ENCODE measurements around the gene CELF2. TPM values are rescaled to one million over a fixed set of nuclear protein-coding genes. Genes with fewer than 3 reads are reported as not detected.

The CELF2 gene
- total RNA-seq, 2 donors from 2014 or later = 28.4 to 33.7 TPM

DNA sequence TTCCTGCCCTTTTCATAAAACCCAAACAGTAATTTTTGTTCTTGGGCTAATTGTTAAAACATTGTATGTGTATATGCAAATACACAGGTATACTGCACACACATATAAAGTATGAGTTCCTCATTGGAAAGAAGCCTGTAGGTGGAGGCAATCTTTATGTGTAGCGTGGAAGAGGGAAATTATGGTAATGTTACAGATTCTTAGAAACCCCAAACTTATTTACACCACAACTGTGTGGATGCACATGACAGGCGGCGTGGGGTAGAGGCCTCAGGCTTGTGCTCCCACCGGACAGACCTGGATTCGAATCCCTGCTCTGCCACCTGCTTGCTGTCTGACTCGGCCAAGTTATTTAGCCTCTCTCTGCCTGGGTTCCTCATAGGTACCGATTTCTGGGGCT lies 223.0 kb downstream of the CELF2 start:
- no peak for ATAC-seq
- DNase-seq = no peak
- intact Hi-C loops (cut with DNase I, micrococcal nuclease) = no loop called here

DNA sequence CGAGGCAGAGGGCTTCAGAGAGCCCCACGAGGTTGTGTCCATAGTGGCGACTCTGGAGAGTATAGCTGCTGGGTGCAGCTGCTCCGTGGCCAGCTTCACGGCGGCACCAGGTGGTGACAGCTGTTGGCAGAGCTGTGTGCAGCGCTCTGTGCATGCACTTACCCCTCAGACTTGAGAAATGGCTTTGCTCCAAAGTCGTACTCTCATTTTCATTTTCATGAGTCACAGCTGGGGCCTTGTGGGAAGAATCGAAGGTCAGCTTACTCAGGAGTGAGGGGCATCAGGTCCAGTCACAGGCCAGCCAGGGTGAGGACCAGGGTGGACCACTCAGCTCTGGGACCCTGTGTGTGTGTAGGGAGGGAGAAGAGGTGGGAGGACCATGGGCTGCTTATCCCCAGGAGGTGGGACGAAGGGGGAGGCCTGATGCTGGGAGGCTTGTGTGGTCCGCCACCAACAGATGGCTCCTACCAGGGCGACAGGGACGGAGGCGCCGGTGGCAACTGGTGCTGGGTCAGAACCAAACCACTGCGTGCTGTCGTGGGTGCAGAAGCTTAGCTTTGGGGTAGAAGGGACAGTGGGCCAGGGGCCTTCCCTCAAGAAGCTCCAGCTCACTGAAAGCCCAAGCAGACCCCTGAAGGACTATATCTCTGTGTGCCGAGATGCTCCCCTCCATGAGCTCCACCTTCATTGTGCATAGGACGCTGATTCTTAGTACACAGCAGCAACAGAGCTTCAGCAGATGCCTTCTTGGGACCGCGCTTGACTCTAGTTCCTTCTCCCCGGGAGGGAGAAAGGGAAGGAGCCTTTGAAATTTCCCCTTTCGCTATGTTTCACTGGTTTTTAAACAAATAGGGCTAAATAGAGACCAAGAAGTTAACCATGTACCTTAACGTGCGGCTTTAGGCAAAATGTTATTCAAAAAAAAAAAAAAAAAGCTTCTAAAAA lies 225.0 kb downstream of the CELF2 start:
- DNase-seq (peak; percentile 35 to 56), ATAC-seq (peak; percentile 51)
- intact Hi-C loops (cut with DNase I, micrococcal nuclease) = no loop called here

DNA sequence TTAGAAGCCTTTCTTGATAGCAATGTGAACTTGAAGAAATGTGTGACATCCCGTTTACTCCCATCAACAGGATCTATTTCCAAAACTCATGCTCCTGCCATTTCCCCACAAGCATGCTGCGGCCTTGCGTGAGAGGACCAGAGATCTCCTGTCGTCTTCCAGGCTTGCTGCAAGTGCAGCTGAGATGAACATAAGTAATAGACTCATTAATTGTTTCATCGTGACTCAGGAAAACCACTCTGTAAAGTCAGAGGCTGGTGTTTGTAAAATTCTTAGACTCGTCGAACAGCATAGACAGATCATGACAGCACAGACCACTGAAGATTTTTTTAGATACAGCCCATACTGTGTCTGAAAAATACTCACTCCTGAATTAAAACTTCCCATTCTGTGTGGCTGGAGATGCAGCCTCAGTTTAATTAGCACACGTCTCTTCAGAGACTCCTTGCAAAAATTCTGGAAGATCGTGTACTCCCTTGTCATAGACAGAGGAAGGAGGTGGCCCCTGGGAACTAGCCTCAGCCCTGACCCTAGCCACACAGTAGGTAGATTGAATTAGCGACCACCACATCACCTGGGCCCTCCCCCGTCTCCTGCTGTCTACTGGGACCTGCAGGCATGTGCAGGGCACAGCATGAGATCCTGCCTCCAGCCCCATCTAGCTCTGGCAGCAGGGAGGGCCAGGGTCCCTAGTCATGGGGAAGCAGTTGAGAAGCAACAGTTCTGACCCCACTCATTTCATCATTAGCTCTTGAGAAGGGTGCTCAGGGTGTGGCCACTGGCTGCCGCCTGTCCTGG lies 226.0 kb downstream of the CELF2 start:
- no peak for DNase-seq
- intact Hi-C loops (cut with DNase I, micrococcal nuclease) = no loop called here
- no peak for ATAC-seq

DNA sequence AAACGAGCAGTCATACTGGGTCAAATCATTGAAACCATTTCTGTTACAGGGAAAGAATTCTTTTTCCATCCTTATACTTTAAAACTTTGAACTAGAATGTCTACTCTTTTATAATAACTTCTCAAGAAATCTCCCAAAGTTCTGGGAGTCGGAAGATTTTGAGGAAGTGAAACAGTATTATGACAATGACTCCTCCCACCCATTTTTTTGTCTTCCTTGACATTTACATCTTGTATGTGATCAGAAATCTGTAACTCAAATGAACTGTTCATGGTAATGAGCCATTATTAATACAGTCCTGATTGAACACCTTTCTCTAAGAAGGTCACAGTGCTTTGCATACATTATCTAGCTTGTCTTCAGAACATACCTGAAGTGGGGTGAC lies 227.4 kb downstream of the CELF2 start:
- intact Hi-C loops (cut with DNase I, micrococcal nuclease) = no loop called here
- no peak for ATAC-seq
- DNase-seq = no peak

DNA sequence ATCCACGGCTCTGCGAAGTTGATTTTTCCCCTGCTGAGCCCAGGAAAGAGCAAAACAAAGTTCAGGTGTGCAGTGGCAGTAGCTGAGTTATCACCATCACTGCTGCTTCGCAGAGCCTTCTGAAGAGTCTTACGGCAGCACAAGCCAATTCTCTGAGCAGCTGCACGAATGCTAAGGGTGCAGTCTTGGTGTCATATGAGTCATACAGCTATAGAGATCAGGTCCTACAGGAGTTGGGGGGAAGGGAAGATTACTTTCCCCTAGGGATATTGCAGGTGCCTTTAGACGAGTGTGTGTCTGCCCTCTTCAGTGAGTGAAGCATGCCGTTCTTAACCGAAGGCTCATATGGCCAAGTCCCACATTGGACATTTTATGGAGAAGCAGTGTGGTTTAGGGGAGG lies 227.8 kb downstream of the CELF2 start:
- intact Hi-C loops (cut with DNase I, micrococcal nuclease) = no loop called here
- no peak for ATAC-seq
- no peak for DNase-seq

DNA sequence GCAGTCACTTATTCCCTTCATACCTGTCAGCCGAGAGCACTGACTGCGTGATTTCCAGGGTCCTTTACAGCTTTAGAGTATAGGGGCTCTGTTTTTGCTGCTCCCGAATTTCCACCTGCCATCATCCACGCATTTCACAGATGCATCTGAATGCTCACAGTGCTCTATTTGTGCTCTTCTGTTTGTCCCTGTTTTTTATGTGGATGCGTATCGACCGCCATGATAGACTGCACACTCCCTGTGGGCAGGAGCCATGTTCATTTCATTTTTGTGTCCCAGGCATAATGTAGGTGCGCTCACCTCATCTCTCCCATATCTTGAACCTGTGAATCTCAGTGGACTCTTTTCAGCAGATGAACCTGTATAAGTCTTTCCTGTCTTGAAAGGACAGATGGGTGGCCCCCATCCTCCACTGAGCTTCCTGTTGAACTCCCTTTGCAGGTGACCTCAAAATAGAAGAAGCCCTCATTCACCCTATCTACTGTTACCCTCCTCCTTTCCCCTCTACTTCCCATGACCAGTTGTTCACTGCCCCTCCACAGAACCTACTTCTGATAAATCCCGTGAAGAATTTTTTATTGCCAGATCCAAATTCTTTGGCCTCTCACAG lies 228.4 kb downstream of the CELF2 start:
- DNase-seq (no peak), ATAC-seq (no peak)
- intact Hi-C loops (cut with DNase I, micrococcal nuclease) = no loop called here

DNA sequence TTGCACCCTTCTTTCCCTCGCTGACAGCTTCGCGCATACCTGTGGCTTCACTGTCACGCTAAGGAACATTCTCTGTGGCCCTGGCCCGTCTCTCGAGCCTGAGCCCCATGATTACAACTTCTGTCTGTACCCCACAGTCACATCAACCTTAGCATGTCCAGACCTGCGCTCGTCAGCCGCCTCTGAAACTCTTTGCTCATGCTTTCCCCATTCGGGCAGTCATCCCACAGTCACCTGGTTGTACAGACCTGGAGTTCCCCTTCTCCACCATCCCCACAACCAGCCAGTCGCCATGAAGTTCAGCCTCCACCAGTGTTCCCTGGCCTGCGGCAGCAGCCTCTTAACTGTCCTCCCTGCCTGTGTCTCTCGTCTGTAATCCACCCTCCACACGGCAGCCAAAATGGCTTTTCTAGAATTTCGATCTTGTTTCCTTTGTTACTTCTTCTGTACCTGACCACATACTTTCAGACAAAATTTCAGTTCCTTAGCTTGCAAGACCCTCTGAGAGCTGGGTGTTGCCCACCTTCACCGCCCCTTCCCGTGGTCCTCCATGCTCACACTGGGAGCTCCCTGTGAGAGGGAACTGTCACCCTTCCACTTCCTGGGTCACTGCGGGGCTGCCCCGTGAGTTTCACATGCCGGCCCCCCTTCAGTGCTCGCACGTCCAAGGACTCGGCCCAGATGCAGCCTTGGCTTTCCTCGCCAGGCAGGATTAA lies 229.2 kb downstream of the CELF2 start:
- no peak for DNase-seq
- intact Hi-C loops (cut with DNase I, micrococcal nuclease) = no loop called here
- ATAC-seq = no peak

DNA sequence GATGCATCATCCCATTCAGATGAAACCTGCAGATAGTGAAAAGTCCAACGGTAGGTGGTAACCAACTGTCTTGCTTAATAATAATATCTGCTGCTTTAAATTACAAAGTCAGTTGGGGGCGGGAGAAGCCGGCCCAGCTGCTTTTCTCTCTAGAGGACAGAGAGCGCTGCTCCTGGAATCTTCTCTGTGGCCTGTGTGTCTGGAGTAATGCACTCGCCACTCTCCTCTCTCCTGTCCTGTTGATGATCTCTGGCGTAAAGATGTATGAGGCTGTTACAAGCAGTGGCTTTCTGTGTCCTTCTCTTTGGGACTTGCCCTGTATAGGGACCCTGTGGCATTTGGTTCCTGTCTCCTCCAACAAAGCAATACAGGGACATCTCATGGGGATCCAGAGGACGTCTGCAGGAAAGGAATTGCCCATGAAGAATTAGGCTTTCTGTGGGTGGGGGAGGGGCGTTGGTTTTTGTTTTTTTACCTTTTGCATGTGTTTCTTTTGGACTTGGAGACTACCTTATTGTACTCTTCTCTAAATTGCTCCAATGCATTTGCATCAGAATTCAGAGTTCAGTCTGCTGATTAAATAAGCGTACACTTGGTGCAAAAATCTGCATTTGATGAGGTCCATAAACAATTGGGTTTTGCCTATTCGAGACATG lies 231.6 kb downstream of the CELF2 start:
- intact Hi-C loops (cut with DNase I, micrococcal nuclease) = no loop called here
- DNase-seq = no peak
- ATAC-seq = no peak

DNA sequence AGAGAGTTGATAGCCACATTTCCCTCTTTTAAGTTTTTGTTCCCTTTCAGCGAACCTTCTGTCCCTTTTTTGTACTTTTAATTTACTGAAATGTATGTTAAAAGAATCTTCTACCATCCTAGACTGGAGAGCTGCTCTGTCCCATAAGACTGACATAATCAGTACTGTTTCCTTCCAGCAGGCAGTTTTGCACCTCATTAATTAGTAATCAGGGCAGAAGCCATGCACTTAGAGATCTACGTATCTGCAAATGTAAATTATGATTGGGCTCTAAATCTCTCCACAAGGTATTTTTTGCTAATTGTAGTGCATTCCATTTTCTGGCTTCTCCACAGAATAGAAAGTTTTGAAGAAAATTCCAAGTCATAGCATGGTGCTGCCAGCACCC lies 232.1 kb downstream of the CELF2 start:
- DNase-seq (no peak), ATAC-seq (no peak)
- intact Hi-C loops (cut with DNase I, micrococcal nuclease) = no loop called here

DNA sequence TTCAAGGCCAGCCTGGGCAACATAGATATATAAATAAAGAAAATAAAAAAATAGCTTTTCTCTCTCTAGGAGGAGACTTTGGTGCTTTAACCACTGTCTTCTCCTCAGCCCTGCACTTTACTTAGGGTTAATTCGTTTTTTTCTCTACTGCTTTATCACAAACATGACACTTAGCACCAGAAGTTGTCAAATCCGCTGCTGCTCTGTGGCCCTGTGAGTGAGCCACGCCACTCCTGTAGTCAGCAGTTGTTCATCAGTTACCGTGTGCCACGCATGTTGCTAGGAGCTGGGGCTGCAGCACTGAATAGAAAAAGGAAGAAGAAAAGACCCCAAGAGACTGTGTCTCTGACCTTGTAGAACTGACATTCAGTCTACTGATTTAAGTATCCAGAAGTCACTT lies 232.6 kb downstream of the CELF2 start:
- intact Hi-C loops (cut with DNase I, micrococcal nuclease) = no loop called here

DNA sequence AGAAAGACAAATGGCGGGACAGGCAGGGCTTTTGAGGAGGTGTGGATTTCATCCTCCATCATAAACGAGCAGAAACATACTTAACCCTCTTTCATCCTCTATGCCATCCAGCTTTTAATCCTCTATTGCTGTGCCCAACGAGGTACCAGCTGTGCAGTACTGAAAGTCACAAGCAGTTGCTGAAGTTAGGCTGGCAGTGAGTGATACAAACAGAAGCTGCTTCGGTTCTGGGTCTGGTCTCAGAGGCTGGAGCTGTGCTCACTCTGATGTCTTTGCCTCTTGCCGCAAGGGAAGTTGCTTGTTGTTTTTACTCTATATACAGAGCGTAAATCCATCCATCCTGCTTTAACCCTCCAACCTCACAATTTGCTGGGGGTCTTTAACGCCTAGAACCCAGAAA lies 235.2 kb downstream of the CELF2 start:
- no peak for ATAC-seq
- intact Hi-C loops (cut with DNase I, micrococcal nuclease) = no loop called here
- no peak for DNase-seq

More for the DNA sequence above, 232.6 kb downstream of the CELF2 start:
- DNase-seq (no peak), ATAC-seq (no peak)

DNA sequence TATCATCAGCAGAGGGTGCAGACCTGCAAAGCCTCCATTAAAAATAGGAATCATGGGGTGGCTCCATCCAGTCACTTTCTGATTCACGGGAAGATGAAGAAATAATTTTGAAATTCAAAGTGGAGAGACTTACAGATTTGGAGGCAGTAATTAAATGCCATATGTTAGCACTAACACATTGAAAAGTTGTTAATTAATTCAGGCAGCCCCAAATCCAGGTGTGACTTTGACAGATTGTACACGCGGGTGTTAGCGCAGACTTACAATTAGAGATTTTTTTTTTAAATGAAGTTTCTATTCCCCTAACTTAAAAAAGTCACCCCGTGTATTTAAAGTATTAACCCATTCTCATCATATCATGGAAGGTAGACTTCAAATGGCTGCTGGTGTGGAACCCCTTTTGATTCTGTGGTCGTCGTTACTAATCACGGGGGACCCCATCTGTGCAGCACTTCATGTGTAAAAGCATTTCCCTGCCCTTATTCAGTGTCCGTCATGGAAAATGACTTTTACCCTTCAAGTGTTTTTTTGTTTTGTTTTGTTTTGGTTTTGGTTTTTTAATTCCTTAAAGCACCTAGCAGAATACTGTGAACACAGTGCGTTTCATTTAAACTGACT lies 235.8 kb downstream of the CELF2 start:
- intact Hi-C loops (cut with DNase I, micrococcal nuclease) = no loop called here
- no peak for ATAC-seq
- no peak for DNase-seq

DNA sequence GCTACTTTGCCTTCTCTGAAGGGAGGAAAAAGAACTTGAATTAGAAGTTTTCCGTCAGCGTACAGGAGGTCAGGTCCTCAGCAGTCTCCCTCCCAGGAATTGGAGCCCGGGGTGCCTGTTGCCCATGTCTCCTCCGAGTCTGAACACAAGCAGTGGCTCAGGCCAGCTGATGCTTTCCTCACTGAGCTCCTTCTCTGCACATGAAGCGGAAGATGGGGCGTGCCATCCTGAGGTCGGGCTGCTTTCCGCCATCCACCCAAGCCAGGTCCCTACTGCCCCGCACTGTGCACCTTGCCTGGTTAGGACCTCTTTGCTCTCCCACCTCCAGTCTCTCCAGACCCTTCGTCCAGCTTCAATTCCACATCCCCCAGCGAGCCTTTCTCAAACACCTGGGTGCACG lies 237.5 kb downstream of the CELF2 start:
- DNase-seq (no peak), ATAC-seq (no peak)
- intact Hi-C loops (cut with DNase I, micrococcal nuclease) = no loop called here

DNA sequence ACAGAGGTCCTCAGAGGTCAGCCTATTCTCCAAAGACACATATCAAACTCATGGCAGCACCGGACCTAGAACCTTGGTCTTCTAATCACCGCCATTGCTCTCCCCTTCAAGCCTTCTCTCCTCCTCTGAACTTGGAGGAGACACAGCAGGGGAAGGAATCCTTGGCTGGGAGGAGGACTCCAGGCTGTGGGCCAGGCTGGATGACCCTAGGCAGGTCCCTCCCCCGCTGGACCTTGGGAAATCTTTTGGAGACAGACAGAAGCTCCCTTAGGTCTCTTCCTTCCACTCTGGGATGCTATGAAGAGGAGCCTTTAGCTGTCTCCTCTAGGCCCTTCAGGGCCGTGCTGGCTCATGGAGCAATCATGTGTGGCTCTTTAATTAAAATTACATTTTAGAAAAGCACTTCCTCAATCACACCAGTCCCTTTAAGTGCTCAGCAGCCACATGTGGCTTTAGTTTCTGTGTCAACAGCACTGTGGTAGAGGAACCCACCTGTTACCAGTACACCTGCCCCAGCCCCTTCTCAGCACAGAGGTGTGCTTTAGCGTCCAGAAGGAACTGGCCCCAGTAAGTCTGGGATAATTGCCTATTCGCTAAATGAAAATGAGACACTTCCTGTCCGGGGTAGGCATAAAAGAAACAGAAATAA lies 238.2 kb downstream of the CELF2 start:
- ATAC-seq (peak; percentile 51), DNase-seq (no peak)
- intact Hi-C loops (cut with DNase I, micrococcal nuclease) = no loop called here

DNA sequence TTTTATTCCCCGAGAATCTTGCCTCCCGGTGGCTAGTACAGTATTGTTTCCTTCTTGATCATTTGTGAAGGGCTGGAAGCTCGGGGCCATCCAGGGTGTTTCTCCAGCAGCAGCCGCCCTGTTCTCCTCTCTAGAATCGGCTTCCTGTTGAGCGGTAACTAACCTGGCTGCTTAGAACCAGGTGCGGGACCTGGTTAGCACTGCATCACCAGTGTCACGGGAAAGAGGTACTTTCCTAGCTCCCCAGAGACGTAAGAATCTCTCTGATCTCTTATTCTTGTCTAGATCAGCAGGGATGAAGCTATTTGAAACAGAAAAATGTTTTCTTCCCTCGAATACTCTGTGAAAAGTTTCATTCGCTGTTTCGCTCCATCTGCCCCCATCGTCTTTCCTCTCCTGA lies 239.2 kb downstream of the CELF2 start:
- intact Hi-C loops (cut with DNase I, micrococcal nuclease) = no loop called here
- no peak for ATAC-seq
- no peak for DNase-seq

DNA sequence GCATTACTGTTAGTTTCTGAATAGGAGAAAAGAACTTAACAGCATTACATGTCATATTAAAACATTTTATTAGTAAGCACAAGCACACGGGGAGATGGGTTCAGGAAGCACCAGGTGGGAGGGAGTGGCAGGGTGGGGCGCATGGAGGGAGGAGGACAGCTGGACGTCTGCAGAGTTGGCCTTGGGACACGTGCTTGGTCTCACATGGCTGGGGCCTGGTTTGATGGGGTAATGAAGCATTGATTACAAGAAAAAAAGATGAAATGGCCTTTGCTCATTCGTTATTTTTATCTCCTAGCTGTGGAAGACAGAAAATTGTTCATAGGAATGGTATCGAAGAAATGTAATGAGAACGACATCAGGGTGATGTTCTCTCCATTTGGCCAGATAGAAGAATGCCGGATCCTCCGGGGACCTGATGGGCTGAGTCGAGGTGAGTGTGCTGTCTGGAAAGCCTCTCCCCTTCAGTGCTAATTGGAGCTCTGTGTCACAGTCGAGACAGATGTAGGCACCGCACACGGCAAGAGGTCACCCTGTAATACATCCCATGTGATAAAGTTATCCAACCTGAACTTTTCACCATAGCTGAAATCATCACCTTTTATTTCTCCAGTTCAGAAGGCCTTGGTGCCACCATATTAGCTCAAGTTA lies 239.9 kb downstream of the CELF2 start:
- intact Hi-C loops (cut with DNase I, micrococcal nuclease) = no loop called here
- DNase-seq (peak in 1 of 2 donors; percentile 31), ATAC-seq (peak; percentile 70)

DNA sequence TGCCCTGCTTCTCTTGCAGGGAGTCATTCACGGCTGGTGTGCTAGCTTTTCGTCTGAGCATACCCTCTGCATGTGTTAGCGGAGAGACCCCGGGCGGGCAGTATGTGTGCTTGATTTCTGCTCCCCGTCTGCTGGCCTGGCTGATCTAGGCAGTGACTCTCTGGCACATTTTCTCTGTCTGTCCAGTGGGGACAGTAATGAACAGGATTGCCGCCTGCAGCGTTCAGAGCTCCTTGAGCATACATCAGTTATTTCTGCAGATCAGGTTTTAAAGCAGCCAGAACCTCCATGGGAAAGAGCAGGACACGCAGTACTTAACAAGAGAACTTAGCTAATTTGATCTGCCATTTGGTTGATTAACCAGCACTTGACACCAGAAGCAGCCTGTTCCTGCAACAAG lies 242.5 kb downstream of the CELF2 start:
- ATAC-seq (no peak), DNase-seq (no peak)
- intact Hi-C loops (cut with DNase I, micrococcal nuclease) = loop anchor here in 1 of 2 donors (10.0 kb wide), 1 partner anchor 145 kb away; no protein-coding TSS in a partner anchor

Measured in left colon (tissue), 2 donors.